ENCODE measurements around the gene CBFA2T3.

Gene CBFA2T3

GRCh38 chr16:88962478-88963152 is 14.4 kb downstream of the CBFA2T3 start:
- DNase-seq (ENCODE audit: low read depth in 2 of 2), result no peak

GRCh38 chr16:88961011-88961410 is 16.0 kb downstream of the CBFA2T3 start:
- DNase-seq (ENCODE audit: low read depth in 2 of 2), result no peak

GRCh38 chr16:88960516-88960915 is 16.5 kb downstream of the CBFA2T3 start:
- no peak for DNase-seq (ENCODE audit: low read depth in 2 of 2)

GRCh38 chr16:88959022-88959421 is 18.0 kb downstream of the CBFA2T3 start:
- no peak for DNase-seq (ENCODE audit: low read depth in 2 of 2)

- no peak for DNase-seq (ENCODE audit: low read depth in 2 of 2)
These were observed 19.0 kb downstream of the CBFA2T3 start for GRCh38 chr16:88957887-88958577.

- no peak for DNase-seq (ENCODE audit: low read depth in 2 of 2)
These were observed 19.6 kb downstream of the CBFA2T3 start for GRCh38 chr16:88957433-88957767.

- no peak for DNase-seq (ENCODE audit: low read depth in 2 of 2)
These were observed 20.2 kb downstream of the CBFA2T3 start for GRCh38 chr16:88956546-88957432.

- no peak for DNase-seq (ENCODE audit: low read depth in 2 of 2)
These were observed 21.1 kb downstream of the CBFA2T3 start for GRCh38 chr16:88955906-88956305.

GRCh38 chr16:88953003-88953690 is 23.9 kb downstream of the CBFA2T3 start:
- DNase-seq (ENCODE audit: low read depth in 2 of 2), result no peak

GRCh38 chr16:88951989-88952388 is 25.0 kb downstream of the CBFA2T3 start:
- no peak for DNase-seq (ENCODE audit: low read depth in 2 of 2)

GRCh38 chr16:88951501-88951900 is 25.5 kb downstream of the CBFA2T3 start:
- DNase-seq (ENCODE audit: low read depth in 2 of 2), result no peak

- no peak for DNase-seq (ENCODE audit: low read depth in 2 of 2)
These were observed 28.1 kb downstream of the CBFA2T3 start for GRCh38 chr16:88948781-88949490.

- no peak for DNase-seq (ENCODE audit: low read depth in 2 of 2)
These were observed 31.5 kb downstream of the CBFA2T3 start for GRCh38 chr16:88945473-88945872.

- no peak for DNase-seq (ENCODE audit: low read depth in 2 of 2)
These were observed 33.3 kb downstream of the CBFA2T3 start for GRCh38 chr16:88943741-88944140.

- no peak for DNase-seq (ENCODE audit: low read depth in 2 of 2)
These were observed 33.8 kb downstream of the CBFA2T3 start for GRCh38 chr16:88943131-88943664.

- no peak for DNase-seq (ENCODE audit: low read depth in 2 of 2)
These were observed 34.8 kb downstream of the CBFA2T3 start for GRCh38 chr16:88941913-88942909.

- DNase-seq (ENCODE audit: low read depth in 2 of 2), result no peak
These were observed 35.9 kb downstream of the CBFA2T3 start for GRCh38 chr16:88940862-88941817.

- no peak for DNase-seq (ENCODE audit: low read depth in 2 of 2)
These were observed 36.8 kb downstream of the CBFA2T3 start for GRCh38 chr16:88939972-88940861.

Measured in activated CD8-positive, alpha-beta memory T cell treated with anti-CD3 and anti-CD28 coated beads for 4 hours (primary cell).